Measurements from ENCODE around the gene USP7. TPM values are rescaled to one million over a fixed set of nuclear protein-coding genes. Genes with fewer than 3 reads are reported as not detected.

The USP7 gene
- total RNA-seq (100 to 1,000 TPM in 1 of 2 donors, 10 to 100 TPM in 1; 79.8 to 174 TPM), polyA plus RNA-seq (10 to 100 TPM; 19.7 to 32.2 TPM)
- long read RNA-seq, donor 1, full-length matches to known transcripts, result 2 of 2 reads
- long read RNA-seq, donor 1, partial matches to known transcripts, result 0 of 2 reads
- long read RNA-seq, donor 1, other reads (novel, unspliced or antisense), result 0 of 2 reads
- long read RNA-seq, donor 2, result 0 reads
- long read RNA-seq, donor 3, result 0 reads
- long read RNA-seq, donor 4, result 0 reads
- long read RNA-seq, donor 5, full-length matches to known transcripts, result 1 of 16 reads
- long read RNA-seq, donor 5, partial matches to known transcripts, result 15 of 16 reads
- long read RNA-seq, donor 5, other reads (novel, unspliced or antisense), result 0 of 16 reads

DNA sequence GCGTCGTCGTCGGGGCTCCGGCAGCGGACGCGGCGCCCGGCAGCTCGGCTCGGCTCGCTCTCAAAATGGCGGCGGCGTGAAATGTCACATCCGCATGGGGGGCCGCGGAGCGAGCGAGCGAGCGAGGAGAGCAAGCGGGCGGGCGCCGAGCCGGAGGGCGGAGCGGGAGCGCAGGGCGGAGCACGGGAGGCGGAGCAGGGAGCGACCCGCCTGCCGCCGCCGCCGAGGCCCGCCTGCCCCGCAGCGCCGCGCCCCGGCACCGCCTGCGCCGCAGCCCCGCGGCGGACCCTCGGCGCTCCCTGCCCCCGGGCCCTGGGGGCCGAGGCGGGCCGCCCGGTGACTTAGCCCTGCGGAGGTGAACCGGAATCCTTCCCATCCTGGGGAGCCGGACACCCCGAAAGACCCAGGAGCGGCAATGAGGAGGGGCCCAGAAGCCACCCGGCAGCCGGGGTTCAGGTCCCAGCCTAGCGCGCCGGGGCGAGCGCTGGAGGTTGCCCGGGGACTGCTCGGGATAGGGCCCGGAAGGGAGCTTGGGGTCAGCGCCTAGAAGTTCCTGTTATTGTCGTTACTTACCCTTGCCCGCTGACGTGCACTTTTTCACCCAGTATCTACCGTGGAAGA is at the start of gene USP7:
TSS of gene USP7 (minus strand) at position 86 of the 621 bp plus-strand sequence. CDS start 621 bp downstream, outside the sequence.
- Histone ChIP-seq H3K27ac (ENCODE audit: low read depth in 1 of 2, low read length in 1 of 2) (peak within 1 kb of the TSS; percentile 88 to 93), H3K36me3 (ENCODE audit: control insufficient read depth in 4 of 4, insufficient read depth in 4 of 4, low read length in 4 of 4) (no peaks in the 10 kb centered on the region), H3K9me3 (ENCODE audit: control insufficient read depth in 4 of 4, insufficient read depth in 3 of 4, low read length in 3 of 4) (no peaks in the 10 kb centered on the region), H3K4me1 (ENCODE audit: control insufficient read depth in 5 of 5, insufficient read depth in 5 of 5, low read length in 5 of 5) (peaks cover 11 to 34% (median 27%) of the 10 kb centered on the region in 5 donors), H3K4me3 (peak within 1 kb of the TSS; percentile 72), H3K9ac (ENCODE audit: insufficient read depth in 1 of 2, low read length in 2 of 2) (peak within 1 kb of the TSS in 1 of 2 donors; percentile 47), H3K27me3 (ENCODE audit: control insufficient read depth in 3 of 3, insufficient read depth in 3 of 3, low read length in 2 of 3) (no peaks in the 10 kb centered on the region)
- ATAC-seq (ENCODE audit: insufficient read depth, low FRiP score) (peak; percentile 91), DNase-seq (peak; percentile 92 to 96 (median 92))
- no peak for TF ChIP-seq CTCF (IDR thresholded peaks at IDR 0.05; ENCODE audit: control extremely low read depth, extremely low read depth)
- 0 to 1% methylated on average over 31 to 79 of the region's 79 CpGs for WGBS, 2 donors

- no peak for ATAC-seq (ENCODE audit: insufficient read depth, low FRiP score)
- TF ChIP-seq CTCF (IDR thresholded peaks at IDR 0.05; ENCODE audit: control extremely low read depth, extremely low read depth), result no peak
- Histone ChIP-seq H3K9ac (ENCODE audit: insufficient read depth in 1 of 2, low read length in 2 of 2) (no peak overlapping the region), H3K4me3 (no peak overlapping the region), H3K4me1 (ENCODE audit: control insufficient read depth in 5 of 5, insufficient read depth in 5 of 5, low read length in 5 of 5) (peaks cover 0 to 5% (median 1%) of the 10 kb centered on the region in 5 donors), H3K27ac (ENCODE audit: low read depth in 1 of 2, low read length in 1 of 2) (no peak overlapping the region), H3K36me3 (ENCODE audit: control insufficient read depth in 4 of 4, insufficient read depth in 4 of 4, low read length in 4 of 4) (no peaks in the 10 kb centered on the region), H3K9me3 (ENCODE audit: control insufficient read depth in 4 of 4, insufficient read depth in 3 of 4, low read length in 3 of 4) (peaks cover 0 to 7% (median 3%) of the 10 kb centered on the region in 4 donors), H3K27me3 (ENCODE audit: control insufficient read depth in 3 of 3, insufficient read depth in 3 of 3, low read length in 2 of 3) (no peaks in the 10 kb centered on the region)
- no peak for DNase-seq
- whole genome bisulfite sequencing, 2 donors, result 50 to 56% methylated on average over 7 of the region's 7 CpGs
Measured at GRCh38 chr16:9013508-9013864, 49.8 kb upstream of the USP7 start.

- Histone ChIP-seq H3K36me3 (ENCODE audit: control insufficient read depth in 4 of 4, insufficient read depth in 4 of 4, low read length in 4 of 4) (no peaks in the 10 kb centered on the region), H3K27me3 (ENCODE audit: control insufficient read depth in 3 of 3, insufficient read depth in 3 of 3, low read length in 2 of 3) (no peaks in the 10 kb centered on the region), H3K27ac (ENCODE audit: low read depth in 1 of 2, low read length in 1 of 2) (no peak overlapping the region), H3K9me3 (ENCODE audit: control insufficient read depth in 4 of 4, insufficient read depth in 3 of 4, low read length in 3 of 4) (peaks cover 0 to 7% (median 3%) of the 10 kb centered on the region in 4 donors), H3K9ac (ENCODE audit: insufficient read depth in 1 of 2, low read length in 2 of 2) (no peak overlapping the region), H3K4me3 (no peak overlapping the region), H3K4me1 (ENCODE audit: control insufficient read depth in 5 of 5, insufficient read depth in 5 of 5, low read length in 5 of 5) (peaks cover 0 to 6% (median 3%) of the 10 kb centered on the region in 5 donors)
- 24 to 30% methylated on average over 27 to 28 of the region's 28 CpGs for WGBS, 2 donors
- ATAC-seq (ENCODE audit: insufficient read depth, low FRiP score), result no peak
- no peak for TF ChIP-seq CTCF (IDR thresholded peaks at IDR 0.05; ENCODE audit: control extremely low read depth, extremely low read depth)
- DNase-seq, result peak in 2 of 3 donors; percentile 27 to 43
Measured at GRCh38 chr16:9012848-9013507, 49.3 kb upstream of the USP7 start.

Measured in lung (tissue), 16 donors.